Small intestine (tissue), 7 donors: ENCODE results near the gene IL1RL1. TPM values are rescaled to one million over a fixed set of nuclear protein-coding genes. Genes with fewer than 3 reads are reported as not detected.
A peak's percentile ranks its signal among the peaks of the same experiment; 100 is the strongest.

Source experiments
- DNase-seq, 2 donors: peaks; one replicate each; pipeline versions ENCODE4 v3.0.0 to v3.0.0-alpha.2; 2013
- FAIRE-seq: peaks from 2 replicates; lab custom pipeline; 2012; peaks lifted over from hg19 to GRCh38; lab: Jason Lieb, UNC
- H3K27ac ChIP-seq, 3 donors: one replicate each; pipeline ENCODE4 v1.5.1; 2013; ENCODE audit warnings: low read length in 2 of 3, mild to moderate bottlenecking in 2 of 3, control low read depth in 1 of 3, inconsistent platforms in 1 of 3, low read depth in 1 of 3, moderate library complexity in 1 of 3
- H3K27me3 ChIP-seq, 3 donors: one replicate each; pipeline ENCODE4 v1.6.1; 2013; ENCODE audit warnings: low read length in 3 of 3, inconsistent platforms in 1 of 3; ENCODE audit not compliant: control insufficient read depth in 3 of 3, insufficient read depth in 3 of 3
- H3K36me3 ChIP-seq, 3 donors: one replicate each; pipeline ENCODE4 v1.6.1; 2013; ENCODE audit warnings: low read length in 3 of 3, inconsistent platforms in 1 of 3, low read depth in 1 of 3, mild to moderate bottlenecking in 1 of 3, moderate library complexity in 1 of 3; ENCODE audit not compliant: control insufficient read depth in 3 of 3, insufficient read depth in 2 of 3
- H3K4me1 ChIP-seq, 3 donors: one replicate each; pipeline ENCODE4 v1.6.1; 2013; ENCODE audit warnings: low read length in 2 of 3, inconsistent platforms in 1 of 3, low read depth in 1 of 3, mild to moderate bottlenecking in 1 of 3, moderate library complexity in 1 of 3; ENCODE audit not compliant: control insufficient read depth in 3 of 3, insufficient read depth in 2 of 3
- H3K4me3 ChIP-seq, 3 donors: one replicate each; pipeline ENCODE4 v1.5.1; 2013; ENCODE audit warnings: low read length in 3 of 3, control low read depth in 1 of 3, inconsistent platforms in 1 of 3, low read depth in 1 of 3, mild to moderate bottlenecking in 1 of 3, moderate library complexity in 1 of 3
- H3K9me3 ChIP-seq, 2 donors: one replicate each; pipeline ENCODE4 v1.6.1; 2013; ENCODE audit warnings: low read depth in 1 of 2, low read length in 1 of 2; ENCODE audit not compliant: control insufficient read depth in 2 of 2, insufficient read depth in 1 of 2
- WGBS, 3 donors: extraction: QIAGEN DNeasy Blood & Tissue Kit; methylation state at CpG; one replicate each; pipeline ENCODE4 v1.1.7; 2013; 5-methylcytosine and 5-hydroxymethylcytosine counted together
- polyA plus RNA-seq, 4 donors: library from polyadenylated mRNA; stranded (reverse) in 3 of 4; unstranded in 1 of 4; fragments of 200-250 nt in 3 of 4; fragments of 120-200 nt in 1 of 4; gene quantifications; one replicate each; pipeline versions ENCODE4 v1.2.1 to v1.2.3, GENCODE V29; 2013
- donor health status: healthy with polysubstance abuse.
- donor health status: control.
- donor health status: control.
- donor health status: Bipolar disorder and iron deficiency.
- donor health status: healthy.

IL1RL1 gene
- polyA plus RNA-seq, 4 donors: 0.31 to 14.6 (median 2.4) TPM

GRCh38 chr2:102297891-102298290 is 13.5 kb upstream of the IL1RL1 start:
- Histone ChIP-seq H3K27me3 (peaks cover 0 to 2% (median 0%) of the 10 kb centered on the region in 3 donors), H3K4me1 (no peaks in the 10 kb centered on the region), H3K36me3 (no peaks in the 10 kb centered on the region), H3K4me3 (no peak overlapping the region), H3K9me3 (no peaks in the 10 kb centered on the region), H3K27ac (no peak overlapping the region)
- DNase-seq (no peak), FAIRE-seq (no peak)
- 43 to 71% (median 53%) methylated on average over 3 of the region's 3 CpGs for WGBS, 3 donors

- Histone ChIP-seq H3K4me1 (no peaks in the 10 kb centered on the region), H3K27ac (no peak overlapping the region), H3K9me3 (no peaks in the 10 kb centered on the region), H3K36me3 (no peaks in the 10 kb centered on the region), H3K4me3 (no peak overlapping the region), H3K27me3 (peaks cover 0 to 4% (median 2%) of the 10 kb centered on the region in 3 donors)
- WGBS, 3 donors: 16 to 26% (median 22%) methylated on average over 7 of the region's 7 CpGs
- DNase-seq (peak; percentile 22 to 47), FAIRE-seq (no peak)
These were observed 9.4 kb upstream of the IL1RL1 start for GRCh38 chr2:102301867-102302362.

GRCh38 chr2:102302458-102302857 is 8.9 kb upstream of the IL1RL1 start:
- Histone ChIP-seq H3K27ac (no peak overlapping the region), H3K4me1 (no peaks in the 10 kb centered on the region), H3K4me3 (no peak overlapping the region), H3K27me3 (peaks cover 0 to 4% (median 2%) of the 10 kb centered on the region in 3 donors), H3K9me3 (no peaks in the 10 kb centered on the region), H3K36me3 (no peaks in the 10 kb centered on the region)
- DNase-seq (no peak), FAIRE-seq (no peak)
- WGBS, 3 donors: 74 to 85% (median 74%) methylated on average over 3 of the region's 3 CpGs

- Histone ChIP-seq H3K9me3 (no peaks in the 10 kb centered on the region), H3K36me3 (no peaks in the 10 kb centered on the region), H3K4me1 (no peaks in the 10 kb centered on the region), H3K4me3 (no peak overlapping the region), H3K27ac (no peak overlapping the region), H3K27me3 (peaks cover 0 to 4% (median 2%) of the 10 kb centered on the region in 3 donors)
- DNase-seq (no peak), FAIRE-seq (no peak)
- 40 to 67% (median 49%) methylated on average over 3 of the region's 3 CpGs for WGBS, 3 donors
These were observed 7.8 kb upstream of the IL1RL1 start for GRCh38 chr2:102303589-102303988.

- WGBS, 3 donors: 46 to 54% (median 51%) methylated on average over 2 of the region's 2 CpGs
- Histone ChIP-seq H3K4me3 (no peak overlapping the region), H3K9me3 (no peaks in the 10 kb centered on the region), H3K27ac (no peak overlapping the region), H3K4me1 (no peaks in the 10 kb centered on the region), H3K36me3 (no peaks in the 10 kb centered on the region), H3K27me3 (peaks cover 0 to 4% (median 2%) of the 10 kb centered on the region in 3 donors)
- DNase-seq: no peak
- FAIRE-seq: no peak
These were observed 7.1 kb upstream of the IL1RL1 start for GRCh38 chr2:102304268-102304667.

- peak overlapping the region in 1 of 3 donors; percentile 78 for H3K27ac ChIP-seq
- no peaks in the 10 kb centered on the region for H3K36me3 ChIP-seq
- WGBS, 3 donors: 56 to 68% (median 66%) methylated on average over 11 of the region's 11 CpGs
- peaks cover 0 to 4% (median 2%) of the 10 kb centered on the region in 3 donors for H3K27me3 ChIP-seq
- H3K4me3 ChIP-seq: no peak overlapping the region
- H3K4me1 ChIP-seq: no peaks in the 10 kb centered on the region
- DNase-seq: no peak
- no peaks in the 10 kb centered on the region for H3K9me3 ChIP-seq
- FAIRE-seq: no peak
These were observed 6.4 kb upstream of the IL1RL1 start for GRCh38 chr2:102304711-102305611.

- Histone ChIP-seq H3K9me3 (no peaks in the 10 kb centered on the region), H3K36me3 (no peaks in the 10 kb centered on the region), H3K27me3 (peaks cover 0 to 4% (median 2%) of the 10 kb centered on the region in 3 donors), H3K4me1 (no peaks in the 10 kb centered on the region), H3K4me3 (no peak overlapping the region), H3K27ac (peak overlapping the region in 1 of 3 donors; percentile 68)
- FAIRE-seq: no peak
- WGBS, 3 donors: 55 to 65% (median 60%) methylated on average over 1 of the region's 1 CpG
- no peak for DNase-seq
These were observed 5.2 kb upstream of the IL1RL1 start for GRCh38 chr2:102306125-102306524.

- no peaks in the 10 kb centered on the region for H3K4me1 ChIP-seq
- 70 to 88% (median 80%) methylated on average over 2 of the region's 2 CpGs for WGBS, 3 donors
- H3K4me3 ChIP-seq: no peak overlapping the region
- peak overlapping the region in 1 of 3 donors; percentile 38 for H3K27ac ChIP-seq
- H3K27me3 ChIP-seq: no peaks in the 10 kb centered on the region
- H3K36me3 ChIP-seq: no peaks in the 10 kb centered on the region
- no peak for FAIRE-seq
- no peaks in the 10 kb centered on the region for H3K9me3 ChIP-seq
- no peak for DNase-seq
These were observed 1.7 kb downstream of the IL1RL1 start for GRCh38 chr2:102313025-102313424.
